Measurements from ENCODE around the gene PLXNA4.

Gene PLXNA4

GRCh38 chr7:132078891-132079735, 497.2 kb downstream of the PLXNA4 start:
- no peak overlapping the region for H3K4me3 Mint-ChIP-seq

GRCh38 chr7:132077971-132078685, 498.1 kb downstream of the PLXNA4 start:
- no peaks in the 10 kb centered on the region for H3K4me1 Mint-ChIP-seq
- H3K27me3 Mint-ChIP-seq, result peaks cover 7% of the 10 kb centered on the region
- no peaks in the 10 kb centered on the region for H3K36me3 Mint-ChIP-seq

More at GRCh38 chr7:132078891-132079735, 497.2 kb downstream of the PLXNA4 start:
- Mint-ChIP-seq H3K36me3 (no peaks in the 10 kb centered on the region), H3K4me1 (no peaks in the 10 kb centered on the region), H3K27ac (no peak overlapping the region), H3K9me3 (no peaks in the 10 kb centered on the region), H3K27me3 (peaks cover 12% of the 10 kb centered on the region)

GRCh38 chr7:132076301-132077035, 499.8 kb downstream of the PLXNA4 start:
- no peaks in the 10 kb centered on the region for H3K9me3 Mint-ChIP-seq
- no peaks in the 10 kb centered on the region for H3K36me3 Mint-ChIP-seq
- H3K27me3 Mint-ChIP-seq, result peaks cover 7% of the 10 kb centered on the region
- no peak overlapping the region for H3K4me3 Mint-ChIP-seq
- H3K27ac Mint-ChIP-seq, result no peak overlapping the region
- no peaks in the 10 kb centered on the region for H3K4me1 Mint-ChIP-seq

More at GRCh38 chr7:132077971-132078685, 498.1 kb downstream of the PLXNA4 start:
- H3K9me3 Mint-ChIP-seq, result no peaks in the 10 kb centered on the region
- no peak overlapping the region for H3K27ac Mint-ChIP-seq
- no peak overlapping the region for H3K4me3 Mint-ChIP-seq

- no peak overlapping the region for H3K4me3 Mint-ChIP-seq
- no peaks in the 10 kb centered on the region for H3K4me1 Mint-ChIP-seq
- no peaks in the 10 kb centered on the region for H3K36me3 Mint-ChIP-seq
- peaks cover 6% of the 10 kb centered on the region for H3K27me3 Mint-ChIP-seq
- no peak overlapping the region for H3K27ac Mint-ChIP-seq
- no peaks in the 10 kb centered on the region for H3K9me3 Mint-ChIP-seq
Measured at GRCh38 chr7:132075515-132075914, 500.8 kb downstream of the PLXNA4 start.

GRCh38 chr7:132073920-132074589, 502.2 kb downstream of the PLXNA4 start:
- Mint-ChIP-seq H3K27me3 (peaks cover 5% of the 10 kb centered on the region), H3K36me3 (no peaks in the 10 kb centered on the region), H3K4me1 (no peaks in the 10 kb centered on the region), H3K4me3 (no peak overlapping the region), H3K9me3 (no peaks in the 10 kb centered on the region), H3K27ac (no peak overlapping the region)
